HFFc6 (cell line): Measurements from ENCODE around the gene ACSM2A. TPM values are rescaled to one million over a fixed set of nuclear protein-coding genes. Genes with fewer than 3 reads are reported as not detected.
"Not testable (repeated sequence)": the region's sequence is repeated elsewhere in the genome, so short reads cannot be mapped to it uniquely, and the experiment has no call there.

Experiments used
- DNase-seq: peaks from one replicate; pipeline ENCODE4 v3.0.0-alpha.2; 2018
- H3K27ac Mint-ChIP-seq: 2 replicates; pipeline ENCODE4 v1.8.0; 2020; ENCODE audit warnings: mild to moderate bottlenecking, mixed read lengths
- H3K27me3 Mint-ChIP-seq: 2 replicates; pipeline ENCODE4 v1.8.0; 2021; ENCODE audit warnings: mild to moderate bottlenecking, moderate library complexity, mixed read lengths; ENCODE audit not compliant: insufficient read depth
- H3K36me3 Mint-ChIP-seq: 2 replicates; pipeline ENCODE4 v1.8.0; 2021; ENCODE audit warnings: low read depth, mixed read lengths
- H3K4me1 Mint-ChIP-seq: 2 replicates; pipeline ENCODE4 v1.8.0; 2020; ENCODE audit warnings: low read depth, mixed read lengths
- H3K4me3 Mint-ChIP-seq: 2 replicates; pipeline ENCODE4 v1.8.0; 2020; ENCODE audit warnings: mild to moderate bottlenecking, moderate library complexity, mixed read lengths
- H3K9me3 Mint-ChIP-seq: 2 replicates; pipeline ENCODE4 v1.8.0; 2020; ENCODE audit warnings: mild to moderate bottlenecking, mixed read lengths
- total RNA-seq, 6 experiments: library from RNA; stranded (reverse); fragmentation: NEBNext Ultra II Directional; extraction: Animal tissue kit (Norgen Biotek cat#: 25700); gene quantifications; 2 replicates in 1 of 6; 3 replicates in 5 of 6; pipeline ENCODE4 v1.2.3, GENCODE V29; 2021
- TF ChIP-seq, protein P1 (sequence below): fragments of 200-600 bp; sonication (generic); IDR thresholded peaks from 2 replicates; pipeline ENCODE4 v1.5.0; 2021; ENCODE audit warnings: antibody characterized with exemption, mild to moderate bottlenecking

ACSM2A gene
- total RNA-seq, 6 experiments from 2014 or later: not detected

DNA sequence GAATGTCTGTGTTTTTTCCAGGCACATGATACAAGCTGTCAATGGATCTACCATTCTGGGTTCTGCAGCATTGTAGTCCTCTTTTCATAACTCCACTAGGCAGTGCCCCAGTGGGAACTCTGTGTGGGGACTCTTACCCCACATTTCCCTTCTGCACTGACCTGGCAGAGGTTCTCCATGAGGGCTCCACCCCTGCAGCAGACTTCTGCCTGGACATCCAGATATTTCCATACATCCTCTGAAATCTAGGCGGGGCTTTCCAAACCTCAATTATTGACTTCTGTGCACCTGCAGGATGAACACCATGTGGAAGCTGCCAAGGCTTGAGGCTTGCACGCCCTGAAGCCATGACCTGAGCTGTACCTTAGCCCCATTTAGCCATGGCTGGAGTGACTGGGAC is 56.0 kb downstream of the ACSM2A start:
- no peak overlapping the region for H3K27ac Mint-ChIP-seq
- TF ChIP-seq, protein P1, sequence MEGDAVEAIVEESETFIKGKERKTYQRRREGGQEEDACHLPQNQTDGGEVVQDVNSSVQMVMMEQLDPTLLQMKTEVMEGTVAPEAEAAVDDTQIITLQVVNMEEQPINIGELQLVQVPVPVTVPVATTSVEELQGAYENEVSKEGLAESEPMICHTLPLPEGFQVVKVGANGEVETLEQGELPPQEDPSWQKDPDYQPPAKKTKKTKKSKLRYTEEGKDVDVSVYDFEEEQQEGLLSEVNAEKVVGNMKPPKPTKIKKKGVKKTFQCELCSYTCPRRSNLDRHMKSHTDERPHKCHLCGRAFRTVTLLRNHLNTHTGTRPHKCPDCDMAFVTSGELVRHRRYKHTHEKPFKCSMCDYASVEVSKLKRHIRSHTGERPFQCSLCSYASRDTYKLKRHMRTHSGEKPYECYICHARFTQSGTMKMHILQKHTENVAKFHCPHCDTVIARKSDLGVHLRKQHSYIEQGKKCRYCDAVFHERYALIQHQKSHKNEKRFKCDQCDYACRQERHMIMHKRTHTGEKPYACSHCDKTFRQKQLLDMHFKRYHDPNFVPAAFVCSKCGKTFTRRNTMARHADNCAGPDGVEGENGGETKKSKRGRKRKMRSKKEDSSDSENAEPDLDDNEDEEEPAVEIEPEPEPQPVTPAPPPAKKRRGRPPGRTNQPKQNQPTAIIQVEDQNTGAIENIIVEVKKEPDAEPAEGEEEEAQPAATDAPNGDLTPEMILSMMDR: no peak
- peaks cover 32% of the 10 kb centered on the region for H3K9me3 Mint-ChIP-seq
- no peaks in the 10 kb centered on the region for H3K4me1 Mint-ChIP-seq
- no peak overlapping the region for H3K4me3 Mint-ChIP-seq
- no peak for DNase-seq
- no peaks in the 10 kb centered on the region for H3K36me3 Mint-ChIP-seq
- no peaks in the 10 kb centered on the region for H3K27me3 Mint-ChIP-seq

DNA sequence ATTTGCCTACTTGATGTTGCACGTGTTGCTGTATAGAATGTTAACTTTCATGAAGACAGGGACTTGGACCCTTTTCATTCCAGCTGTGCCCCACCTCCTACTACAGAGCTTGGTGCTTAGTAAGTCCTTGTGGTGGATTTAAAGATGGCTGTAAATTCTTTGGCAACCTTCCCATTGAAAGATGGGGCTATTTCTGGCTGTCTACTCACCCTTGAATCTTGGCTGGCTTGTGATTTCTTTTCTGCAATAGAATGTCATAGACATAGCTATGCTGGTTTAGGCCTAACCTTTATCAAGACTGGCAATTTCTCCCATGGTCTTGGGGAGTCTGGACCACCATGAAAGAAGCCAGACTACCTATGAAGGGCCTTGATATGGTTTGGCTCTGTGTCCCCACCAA is 59.0 kb downstream of the ACSM2A start:
- peaks cover 46% of the 10 kb centered on the region for H3K9me3 Mint-ChIP-seq
- no peak for DNase-seq
- TF ChIP-seq, protein P1: no peak
- no peaks in the 10 kb centered on the region; the same call in 1 of the 2 replicates for H3K27me3 Mint-ChIP-seq
- H3K4me1 Mint-ChIP-seq: no peaks in the 10 kb centered on the region
- H3K4me3 Mint-ChIP-seq: no peak overlapping the region
- H3K36me3 Mint-ChIP-seq: no peaks in the 10 kb centered on the region
- no peak overlapping the region for H3K27ac Mint-ChIP-seq

DNA sequence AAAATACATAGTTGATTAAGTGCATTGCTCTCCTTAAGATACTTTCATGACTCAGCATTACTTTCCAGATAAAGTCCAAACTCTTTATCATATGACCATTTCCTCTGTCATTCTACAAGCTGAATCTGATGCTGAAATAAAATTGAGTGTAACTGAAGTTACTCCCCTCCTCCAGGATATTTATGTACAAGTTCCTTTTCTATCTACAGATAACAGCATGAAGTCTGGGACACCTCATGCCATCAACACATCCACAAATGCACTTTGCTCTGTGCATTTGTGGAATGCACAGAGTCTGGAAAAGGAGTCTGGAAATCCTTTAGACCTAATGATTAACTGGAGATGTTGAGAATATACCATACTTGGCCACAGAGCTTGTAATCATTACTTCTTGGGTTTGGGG is 64.4 kb downstream of the ACSM2A start:
- H3K27ac Mint-ChIP-seq: no peak overlapping the region
- H3K9me3 Mint-ChIP-seq: peaks cover 48% of the 10 kb centered on the region
- H3K36me3 Mint-ChIP-seq: no peaks in the 10 kb centered on the region
- H3K4me3 Mint-ChIP-seq: no peak overlapping the region
- H3K27me3 Mint-ChIP-seq: no peaks in the 10 kb centered on the region; the same call in 1 of the 2 replicates
- TF ChIP-seq, protein P1: no peak
- no peaks in the 10 kb centered on the region for H3K4me1 Mint-ChIP-seq
- DNase-seq: no peak

DNA sequence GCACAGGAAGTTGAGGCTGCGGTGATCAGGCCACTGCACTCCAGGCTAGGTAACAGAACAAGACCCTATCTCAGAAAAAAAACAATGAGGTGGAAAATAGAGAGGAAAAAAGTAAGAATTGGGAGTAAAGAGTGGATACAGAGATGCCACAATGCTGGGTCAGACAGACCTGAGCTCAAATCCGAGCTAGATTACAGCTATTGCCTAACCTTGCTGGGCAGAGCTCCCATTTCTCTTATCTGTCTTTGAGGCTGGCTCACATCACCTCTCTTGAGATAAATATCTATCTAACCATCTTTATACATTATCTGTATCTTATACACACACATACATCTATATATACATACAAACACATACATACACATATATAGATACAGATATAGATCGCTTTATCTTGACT is 65.8 kb downstream of the ACSM2A start:
- no peak overlapping the region for H3K4me3 Mint-ChIP-seq
- TF ChIP-seq, protein P1: no peak
- H3K27ac Mint-ChIP-seq: no peak overlapping the region
- no peaks in the 10 kb centered on the region for H3K4me1 Mint-ChIP-seq
- no peak for DNase-seq
- H3K27me3 Mint-ChIP-seq: no peaks in the 10 kb centered on the region; the same call in 1 of the 2 replicates
- H3K36me3 Mint-ChIP-seq: no peaks in the 10 kb centered on the region
- H3K9me3 Mint-ChIP-seq: peaks cover 46% of the 10 kb centered on the region

DNA sequence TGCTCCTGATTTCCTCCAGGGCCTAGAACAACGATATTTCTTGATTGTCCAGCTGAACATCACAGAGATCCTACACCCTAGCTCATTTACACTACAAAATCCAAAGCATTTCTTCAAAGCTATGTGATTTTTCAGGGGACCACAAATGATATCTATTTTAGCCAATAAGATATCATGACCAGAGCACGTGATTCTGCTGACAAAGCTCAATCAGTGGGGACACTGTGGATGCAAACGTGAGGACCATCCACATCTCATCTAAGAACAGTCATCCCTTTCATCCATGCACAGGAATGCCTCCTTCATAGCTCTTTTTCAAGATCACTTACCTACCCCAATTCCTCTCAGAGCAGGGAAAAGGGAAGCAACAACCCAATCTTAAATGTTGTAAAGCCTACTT is 67.9 kb downstream of the ACSM2A start:
- TF ChIP-seq, protein P1: no peak
- Mint-ChIP-seq H3K27ac (no peak overlapping the region), H3K4me3 (no peak overlapping the region), H3K9me3 (peaks cover 31% of the 10 kb centered on the region), H3K4me1 (no peaks in the 10 kb centered on the region), H3K27me3 (no peaks in the 10 kb centered on the region), H3K36me3 (no peaks in the 10 kb centered on the region)
- DNase-seq: no peak

DNA sequence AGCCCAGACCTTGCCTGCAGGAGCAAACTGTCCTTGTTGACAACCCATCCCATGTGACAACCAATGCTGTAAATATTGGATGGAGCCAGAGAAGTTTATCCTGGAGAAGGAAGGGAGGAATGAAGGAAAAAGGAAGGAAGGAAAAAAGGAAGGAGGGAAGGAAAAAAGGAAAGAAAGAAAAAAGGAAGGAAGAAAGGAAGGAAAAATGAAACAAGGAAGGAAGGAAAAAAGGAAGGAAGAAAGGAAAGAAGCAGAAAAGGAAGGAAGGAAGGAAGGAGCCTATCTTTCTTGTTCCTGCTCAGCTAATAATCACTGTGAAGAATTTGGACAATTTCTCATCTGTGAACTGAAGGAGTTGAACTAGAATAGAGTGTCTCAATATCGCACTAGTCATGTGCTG is 68.8 kb downstream of the ACSM2A start:
- DNase-seq: no peak
- Mint-ChIP-seq H3K4me3 (no peak overlapping the region), H3K27ac (no peak overlapping the region), H3K9me3 (peaks cover 23% of the 10 kb centered on the region), H3K36me3 (no peaks in the 10 kb centered on the region), H3K27me3 (no peaks in the 10 kb centered on the region), H3K4me1 (no peaks in the 10 kb centered on the region)
- TF ChIP-seq, protein P1: no peak

DNA sequence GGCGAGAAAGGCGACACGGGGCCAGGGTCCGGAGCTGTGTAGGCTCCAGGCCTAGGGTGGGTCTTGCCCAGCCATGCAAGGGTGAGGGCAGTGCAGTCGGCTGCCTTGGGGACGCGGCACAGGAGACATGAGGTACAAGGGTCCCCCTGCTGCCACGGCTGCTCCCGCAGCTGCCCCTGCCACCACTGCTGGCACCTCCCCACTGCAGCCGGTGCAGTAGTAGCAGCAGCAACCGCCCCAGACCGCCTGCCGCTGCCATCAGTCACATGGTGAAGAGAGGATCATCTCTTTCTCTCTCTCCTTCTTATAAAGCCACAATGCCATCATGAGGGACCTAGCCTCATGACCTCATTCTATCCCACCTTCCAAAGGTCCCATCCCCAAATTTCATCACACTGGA is 80.5 kb downstream of the ACSM2A start:
- not testable (repeated sequence) for DNase-seq, H3K4me1 Mint-ChIP-seq, H3K27me3 Mint-ChIP-seq, H3K27ac Mint-ChIP-seq, H3K36me3 Mint-ChIP-seq, H3K9me3 Mint-ChIP-seq, H3K4me3 Mint-ChIP-seq

DNA sequence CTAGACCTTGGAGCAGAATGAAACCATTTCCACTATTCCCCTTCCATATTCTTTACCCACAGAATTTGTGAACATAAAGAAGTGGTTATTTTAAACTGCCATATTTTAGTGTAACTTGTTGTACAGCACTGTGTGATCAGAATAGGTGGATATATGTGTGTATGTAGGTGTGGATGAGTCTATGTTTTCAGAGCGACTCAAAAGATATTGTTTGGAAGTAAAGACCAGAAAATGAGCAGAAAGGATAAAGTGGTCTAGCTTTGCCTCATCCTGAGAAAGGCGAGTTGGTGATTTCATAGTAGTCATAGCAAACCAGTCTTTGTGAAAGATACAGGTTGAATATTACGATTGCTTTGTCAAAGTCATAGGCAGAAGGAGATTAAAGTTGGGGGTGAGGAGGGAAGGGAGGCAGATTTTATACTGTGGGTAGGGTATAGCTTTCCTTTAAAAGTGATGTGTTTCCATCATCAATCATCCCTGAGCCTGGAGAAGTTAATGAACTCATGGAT is 81.0 kb downstream of the ACSM2A start:
- H3K4me3 Mint-ChIP-seq, DNase-seq, H3K9me3 Mint-ChIP-seq, H3K4me1 Mint-ChIP-seq, H3K27me3 Mint-ChIP-seq, H3K36me3 Mint-ChIP-seq, H3K27ac Mint-ChIP-seq: not testable (repeated sequence)
